Gastrocnemius medialis (tissue), 4 donors: ENCODE results near the gene MYZAP. TPM values are rescaled to one million over a fixed set of nuclear protein-coding genes. Genes with fewer than 3 reads are reported as not detected.

Source experiments
- ATAC-seq, 2 donors: fragments of 150-250 bp; one replicate each; pipeline ENCODE4 v1.9.1; 2016
- DNase-seq, 2 donors: peaks; one replicate each; pipeline ENCODE4 v3.0.0-alpha.2; 2019
- H3K27ac ChIP-seq, 4 donors: fragments of 200-600 bp; sonication (generic); 1 replicate in 1 of 4; 2 replicates in 3 of 4; pipeline ENCODE4 v1.5.1; 2016 to 2018; ENCODE audit warnings: mild to moderate bottlenecking in 2 of 4, moderate library complexity in 1 of 4
- H3K27me3 ChIP-seq, 3 donors: fragments of 200-600 bp; sonication (generic) in 2 of 3; 1 replicate in 1 of 3; 2 replicates in 2 of 3; pipeline versions ENCODE4 v1.5.1 to v1.6.0; 2016 to 2019; ENCODE audit warnings: mild to moderate bottlenecking in 1 of 3, moderate library complexity in 1 of 3
- H3K36me3 ChIP-seq, 2 donors: fragments of 200-600 bp; sonication (generic) in 1 of 2; one replicate each; pipeline ENCODE4 v1.5.1; 2017 to 2018
- H3K4me1 ChIP-seq, 2 donors: fragments of 200-600 bp; sonication (generic) in 1 of 2; one replicate each; pipeline ENCODE4 v1.5.1; 2016 to 2017; ENCODE audit warnings: mild to moderate bottlenecking in 2 of 2
- H3K4me3 ChIP-seq, 4 donors: fragments of 200-600 bp; sonication (generic) in 3 of 4; 1 replicate in 1 of 4; 2 replicates in 3 of 4; pipeline ENCODE4 v1.5.1; 2016 to 2019; ENCODE audit warnings: mild to moderate bottlenecking in 2 of 4
- H3K9me3 ChIP-seq, 3 donors: fragments of 200-600 bp; sonication (generic) in 2 of 3; 1 replicate in 1 of 3; 2 replicates in 2 of 3; pipeline ENCODE4 v1.5.1; 2016 to 2019
- POLR2A ChIP-seq, 2 donors: fragments of 450-650 bp; IDR thresholded peaks; one replicate each; pipeline ENCODE4 v1.6.1; 2017; ENCODE audit warnings: antibody characterized with exemption in 2 of 2, mild to moderate bottlenecking in 2 of 2, moderate library complexity in 2 of 2
- in situ Hi-C, 4 donors: fragments of 200-750 bp; cut with MboI; loops; one replicate each; pipeline versions ENCODE4 v1.15.0 to v1.8.0; 2017; ENCODE audit warnings: low sequenced_read_pairs in 4 of 4
- intact Hi-C: fragments of 100-400 bp; cut with DNase I; formaldehyde crosslinking; loops from one replicate; pipeline ENCODE4 v1.15.1; 2023; ENCODE audit warnings: low total_unique reads
- total RNA-seq, 4 donors: library from RNA; depleted of rRNA; stranded (reverse); fragments of >200 nt; gene quantifications; one replicate each; pipeline versions ENCODE4 v1.1.0 to v1.2.3, GENCODE V29; 2016
- TF ChIP-seq, protein P1 (sequence below), 5 experiments: fragments of 450-650 bp in 3 of 5; fragments of 200-600 bp in 2 of 5; sonication (generic) in 2 of 5; IDR thresholded peaks in 4 of 5; conservative IDR thresholded peaks in 1 of 5; 1 replicate in 4 of 5; 2 replicates in 1 of 5; pipeline ENCODE4 v1.5.1; 2016 to 2019; ENCODE audit warnings: antibody characterized with exemption in 5 of 5, mild to moderate bottlenecking in 3 of 5, moderate library complexity in 3 of 5

The MYZAP gene
- total RNA-seq, 4 donors from 2014 or later, result 1.3 to 9.4 (median 1.4) TPM

DNA sequence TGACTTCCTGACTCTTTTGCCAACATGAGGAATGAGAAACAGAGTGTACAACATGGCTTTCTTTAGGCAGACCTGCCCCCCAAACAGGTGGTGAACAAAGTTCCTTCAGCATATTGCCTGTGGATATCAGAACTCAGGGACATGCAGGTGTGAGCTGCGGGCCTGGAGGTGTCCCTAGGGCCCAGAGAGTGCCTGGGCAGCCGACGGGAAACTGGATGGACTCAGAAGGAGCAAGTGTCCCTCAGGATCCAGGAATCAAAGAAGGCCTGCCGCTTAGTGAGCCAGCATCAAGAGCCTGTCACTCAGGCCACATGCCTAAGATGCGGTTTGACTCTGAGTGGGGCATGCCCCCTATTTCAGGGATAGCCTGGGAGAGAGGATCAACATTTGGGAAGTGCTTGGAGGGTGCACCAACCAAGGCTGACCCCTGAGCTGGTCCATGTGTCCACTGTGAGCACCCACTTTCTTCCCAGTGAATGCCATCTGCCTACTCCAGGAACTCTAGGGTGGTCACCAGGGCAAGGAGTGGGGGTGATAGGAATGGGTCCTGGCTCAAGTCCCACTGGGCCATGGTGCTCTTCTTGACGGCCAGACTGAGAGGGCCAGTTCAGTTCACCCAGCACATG, 98.8 kb downstream of the MYZAP start:
- ATAC-seq (no peak), DNase-seq (no peak)
- Histone ChIP-seq H3K4me3 (no peak overlapping the region), H3K4me1 (no peaks in the 10 kb centered on the region), H3K36me3 (no peaks in the 10 kb centered on the region), H3K9me3 (no peaks in the 10 kb centered on the region), H3K27me3 (no peaks in the 10 kb centered on the region), H3K27ac (no peak overlapping the region)
- in situ Hi-C loops, result no loop called here
- intact Hi-C loops, result no loop called here
- TF ChIP-seq, protein P1, sequence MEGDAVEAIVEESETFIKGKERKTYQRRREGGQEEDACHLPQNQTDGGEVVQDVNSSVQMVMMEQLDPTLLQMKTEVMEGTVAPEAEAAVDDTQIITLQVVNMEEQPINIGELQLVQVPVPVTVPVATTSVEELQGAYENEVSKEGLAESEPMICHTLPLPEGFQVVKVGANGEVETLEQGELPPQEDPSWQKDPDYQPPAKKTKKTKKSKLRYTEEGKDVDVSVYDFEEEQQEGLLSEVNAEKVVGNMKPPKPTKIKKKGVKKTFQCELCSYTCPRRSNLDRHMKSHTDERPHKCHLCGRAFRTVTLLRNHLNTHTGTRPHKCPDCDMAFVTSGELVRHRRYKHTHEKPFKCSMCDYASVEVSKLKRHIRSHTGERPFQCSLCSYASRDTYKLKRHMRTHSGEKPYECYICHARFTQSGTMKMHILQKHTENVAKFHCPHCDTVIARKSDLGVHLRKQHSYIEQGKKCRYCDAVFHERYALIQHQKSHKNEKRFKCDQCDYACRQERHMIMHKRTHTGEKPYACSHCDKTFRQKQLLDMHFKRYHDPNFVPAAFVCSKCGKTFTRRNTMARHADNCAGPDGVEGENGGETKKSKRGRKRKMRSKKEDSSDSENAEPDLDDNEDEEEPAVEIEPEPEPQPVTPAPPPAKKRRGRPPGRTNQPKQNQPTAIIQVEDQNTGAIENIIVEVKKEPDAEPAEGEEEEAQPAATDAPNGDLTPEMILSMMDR (IDR thresholded peaks at IDR 0.05 in 4 of 5, conservative IDR thresholded peaks at IDR 0.05 in 1 of 5), result no peak
- TF ChIP-seq POLR2A (IDR thresholded peaks at IDR 0.05), result no peak

DNA sequence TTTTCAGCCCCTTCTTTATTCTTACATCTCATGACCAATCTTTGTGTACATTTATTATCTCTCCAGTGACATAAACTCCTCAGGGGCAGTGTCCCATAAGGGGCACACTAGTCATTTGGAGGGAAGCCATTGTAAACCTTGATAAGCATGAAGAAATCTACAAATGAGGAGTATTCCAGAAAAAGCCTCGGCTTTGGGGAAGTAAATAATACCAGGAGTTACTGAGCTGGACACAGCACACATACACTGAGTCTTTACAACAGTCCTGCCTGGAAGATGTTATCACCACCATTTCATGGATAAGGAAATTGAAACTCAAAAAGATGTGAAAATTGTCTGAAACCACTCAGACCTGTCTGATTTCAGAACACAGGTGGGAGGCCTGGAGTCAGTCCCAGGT, 99.4 kb downstream of the MYZAP start:
- TF ChIP-seq, protein P1 (IDR thresholded peaks at IDR 0.05 in 4 of 5, conservative IDR thresholded peaks at IDR 0.05 in 1 of 5), result no peak
- no peak for TF ChIP-seq POLR2A (IDR thresholded peaks at IDR 0.05)
- H3K27me3 ChIP-seq, result no peaks in the 10 kb centered on the region
- H3K4me3 ChIP-seq, result no peak overlapping the region
- in situ Hi-C loops (no loop called here), intact Hi-C loops (no loop called here)
- no peak overlapping the region for H3K27ac ChIP-seq
- ATAC-seq (no peak), DNase-seq (no peak)
- H3K9me3 ChIP-seq, result no peaks in the 10 kb centered on the region
- no peaks in the 10 kb centered on the region for H3K4me1 ChIP-seq
- no peaks in the 10 kb centered on the region for H3K36me3 ChIP-seq

DNA sequence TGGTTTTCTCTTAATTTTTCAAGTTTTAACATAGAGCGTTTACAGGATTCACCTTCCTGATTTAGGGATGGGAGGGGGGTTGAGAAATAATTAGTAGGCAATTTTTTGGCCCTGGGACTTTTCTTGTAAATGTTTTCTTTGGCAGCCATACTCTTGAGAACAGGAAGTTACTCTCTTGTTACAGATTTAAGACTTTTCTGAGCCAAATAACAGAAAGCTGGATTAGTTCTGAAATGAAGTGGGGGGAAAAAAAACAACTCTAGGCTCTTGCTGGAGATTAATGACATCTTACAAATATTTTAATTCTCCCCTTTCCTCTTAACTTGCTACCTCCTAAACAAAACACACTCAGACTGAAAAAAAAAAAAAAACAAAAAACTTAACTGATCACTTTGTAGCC, 101.0 kb downstream of the MYZAP start:
- ATAC-seq (no peak), DNase-seq (no peak)
- H3K27me3 ChIP-seq, result no peaks in the 10 kb centered on the region
- intact Hi-C loops, result no loop called here
- no peak overlapping the region for H3K27ac ChIP-seq
- no peak overlapping the region for H3K4me3 ChIP-seq
- H3K36me3 ChIP-seq, result no peaks in the 10 kb centered on the region
- H3K4me1 ChIP-seq, result no peaks in the 10 kb centered on the region
- in situ Hi-C loops, result no loop called here
- TF ChIP-seq, protein P1 (IDR thresholded peaks at IDR 0.05 in 4 of 5, conservative IDR thresholded peaks at IDR 0.05 in 1 of 5), result no peak
- TF ChIP-seq POLR2A (IDR thresholded peaks at IDR 0.05), result no peak
- no peaks in the 10 kb centered on the region for H3K9me3 ChIP-seq

DNA sequence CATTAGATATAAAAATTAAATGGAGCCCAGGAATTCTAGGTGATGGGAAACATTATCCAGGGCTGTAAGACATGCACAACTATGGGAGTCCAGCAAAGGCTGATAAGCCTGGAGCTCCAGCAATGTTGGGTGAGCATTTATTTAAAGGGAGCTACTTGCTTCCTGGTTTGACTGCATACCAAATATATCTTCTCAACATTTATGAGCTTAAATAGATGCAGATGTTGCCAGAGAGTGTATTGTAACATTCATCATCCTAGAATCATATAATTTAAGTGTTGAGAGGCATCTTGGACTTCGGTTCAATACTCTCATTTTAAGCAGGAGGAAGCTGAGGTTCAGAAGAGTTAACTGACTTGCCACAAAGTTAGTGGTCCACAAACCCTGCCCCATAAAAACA, 102.6 kb downstream of the MYZAP start:
- TF ChIP-seq, protein P1 (IDR thresholded peaks at IDR 0.05 in 4 of 5, conservative IDR thresholded peaks at IDR 0.05 in 1 of 5), result no peak
- no peak for TF ChIP-seq POLR2A (IDR thresholded peaks at IDR 0.05)
- Histone ChIP-seq H3K27me3 (no peaks in the 10 kb centered on the region), H3K4me1 (no peaks in the 10 kb centered on the region), H3K4me3 (no peak overlapping the region), H3K36me3 (no peaks in the 10 kb centered on the region), H3K9me3 (no peaks in the 10 kb centered on the region), H3K27ac (no peak overlapping the region)
- DNase-seq (no peak), ATAC-seq (no peak)
- intact Hi-C loops (no loop called here), in situ Hi-C loops (no loop called here)

DNA sequence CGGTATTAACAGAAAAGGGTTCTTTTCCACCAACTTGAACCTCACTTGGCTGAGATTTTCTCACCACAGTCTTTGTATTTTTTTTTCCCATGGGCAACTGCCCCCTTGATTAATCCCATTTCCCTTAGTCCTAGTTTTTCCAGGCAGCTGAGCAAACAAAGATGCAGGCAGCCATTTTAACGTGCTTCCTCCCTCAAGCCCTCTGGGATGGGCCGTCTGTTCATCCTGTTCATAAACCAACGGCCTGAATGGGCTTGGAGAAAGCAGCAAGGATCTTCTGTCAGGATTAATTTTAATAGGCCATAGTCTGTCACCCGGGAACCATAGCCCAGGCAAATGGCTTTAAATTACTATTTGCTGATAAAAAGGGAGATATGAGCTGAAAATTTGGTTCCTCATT, 104.4 kb downstream of the MYZAP start:
- ATAC-seq (no peak), DNase-seq (no peak)
- Histone ChIP-seq H3K4me1 (no peaks in the 10 kb centered on the region), H3K27ac (no peak overlapping the region), H3K9me3 (no peaks in the 10 kb centered on the region), H3K4me3 (no peak overlapping the region), H3K27me3 (no peaks in the 10 kb centered on the region), H3K36me3 (no peaks in the 10 kb centered on the region)
- in situ Hi-C loops (no loop called here), intact Hi-C loops (no loop called here)
- TF ChIP-seq, protein P1 (IDR thresholded peaks at IDR 0.05 in 4 of 5, conservative IDR thresholded peaks at IDR 0.05 in 1 of 5), result no peak
- TF ChIP-seq POLR2A (IDR thresholded peaks at IDR 0.05), result no peak
